GM19099 (cell line): ENCODE measurements around the gene RIPOR1.

Source experiments
- POLR2A ChIP-seq: IDR thresholded peaks from 3 replicates; pipeline ENCODE4 v1.6.1; 2011; ENCODE audit warnings: low read depth; ENCODE audit not compliant: insufficient read length; ENCODE audit errors: extremely low read depth

Gene RIPOR1

GRCh38 chr16:67593701-67594100, 65.1 kb downstream of the RIPOR1 start:
- TF ChIP-seq POLR2A, result no peak

DNA sequence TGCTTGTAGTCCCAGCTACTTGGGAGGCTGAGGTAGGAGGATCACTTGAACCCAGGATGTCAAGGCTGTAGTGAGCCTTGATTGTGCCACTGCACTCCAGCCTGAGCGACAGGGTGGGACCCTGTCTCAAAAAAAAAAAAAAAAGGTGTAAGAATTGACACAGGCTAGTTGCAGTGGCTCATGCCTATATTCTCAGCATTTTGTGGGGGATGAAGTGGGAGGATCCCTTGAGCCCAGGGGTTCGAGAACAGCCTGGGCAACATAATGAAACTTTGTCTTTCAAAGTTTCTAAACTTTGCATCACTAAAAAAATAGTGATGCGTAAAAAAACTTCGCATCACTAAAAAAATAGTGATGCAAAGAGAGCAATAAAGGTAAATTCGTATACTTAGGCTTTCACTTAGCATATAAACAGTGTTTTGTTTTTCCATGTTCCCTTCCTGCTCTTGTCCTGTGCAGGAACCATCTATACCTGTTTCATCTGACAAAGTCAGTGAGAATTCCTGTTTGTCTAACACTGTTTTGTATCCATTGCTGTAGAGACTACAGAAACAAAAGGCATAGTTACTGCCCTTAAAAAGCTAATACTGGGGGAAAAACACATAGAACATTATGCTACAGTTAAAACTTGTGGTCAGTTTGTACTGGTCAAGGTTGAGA, 65.8 kb downstream of the RIPOR1 start:
- TF ChIP-seq POLR2A, result no peak

- TF ChIP-seq POLR2A, result no peak
Observed at GRCh38 chr16:67594956-67595355, 66.3 kb downstream of the RIPOR1 start.
